Gastroesophageal sphincter (tissue), 3 donors: Measurements from ENCODE around the gene ZNF579.
"Not testable (repeated sequence)": the region's sequence is repeated elsewhere in the genome, so short reads cannot be mapped to it uniquely, and the experiment has no call there.

Experiments
- POLR2A ChIP-seq, 2 donors: fragments of 450-650 bp; IDR thresholded peaks; one replicate each; pipeline ENCODE4 v1.6.1; 2017; ENCODE audit warnings: antibody characterized with exemption in 2 of 2, mild to moderate bottlenecking in 2 of 2, moderate library complexity in 1 of 2
- TF ChIP-seq, protein P1 (sequence below), 4 experiments: fragments of 200-600 bp in 2 of 4; fragments of 450-650 bp in 2 of 4; sonication (generic) in 1 of 4; IDR thresholded peaks; one replicate each; pipeline ENCODE4 v1.5.1; 2017 to 2019; ENCODE audit warnings: antibody characterized with exemption in 4 of 4, mild to moderate bottlenecking in 2 of 4, moderate library complexity in 2 of 4

DNA sequence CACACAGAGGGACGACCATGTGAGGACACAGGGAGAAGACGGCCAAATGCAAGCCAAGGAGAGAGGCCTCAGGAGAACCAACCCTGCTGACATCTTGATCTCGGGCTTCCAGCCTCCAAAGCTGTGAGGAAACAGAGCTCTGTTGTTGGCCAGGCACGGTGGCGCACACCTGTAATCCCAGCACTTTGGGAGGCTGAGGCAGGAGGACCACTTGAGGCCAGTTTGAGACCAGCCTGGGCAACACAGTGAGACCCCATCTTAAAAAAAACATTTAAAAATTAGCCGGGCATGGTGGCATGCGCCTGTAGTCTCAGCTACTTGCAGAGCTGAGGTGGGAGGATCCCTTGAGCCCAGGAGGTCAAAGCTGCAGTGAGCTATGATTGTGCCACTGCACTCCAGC, 46.4 kb downstream of the ZNF579 start:
- TF ChIP-seq, protein P1, sequence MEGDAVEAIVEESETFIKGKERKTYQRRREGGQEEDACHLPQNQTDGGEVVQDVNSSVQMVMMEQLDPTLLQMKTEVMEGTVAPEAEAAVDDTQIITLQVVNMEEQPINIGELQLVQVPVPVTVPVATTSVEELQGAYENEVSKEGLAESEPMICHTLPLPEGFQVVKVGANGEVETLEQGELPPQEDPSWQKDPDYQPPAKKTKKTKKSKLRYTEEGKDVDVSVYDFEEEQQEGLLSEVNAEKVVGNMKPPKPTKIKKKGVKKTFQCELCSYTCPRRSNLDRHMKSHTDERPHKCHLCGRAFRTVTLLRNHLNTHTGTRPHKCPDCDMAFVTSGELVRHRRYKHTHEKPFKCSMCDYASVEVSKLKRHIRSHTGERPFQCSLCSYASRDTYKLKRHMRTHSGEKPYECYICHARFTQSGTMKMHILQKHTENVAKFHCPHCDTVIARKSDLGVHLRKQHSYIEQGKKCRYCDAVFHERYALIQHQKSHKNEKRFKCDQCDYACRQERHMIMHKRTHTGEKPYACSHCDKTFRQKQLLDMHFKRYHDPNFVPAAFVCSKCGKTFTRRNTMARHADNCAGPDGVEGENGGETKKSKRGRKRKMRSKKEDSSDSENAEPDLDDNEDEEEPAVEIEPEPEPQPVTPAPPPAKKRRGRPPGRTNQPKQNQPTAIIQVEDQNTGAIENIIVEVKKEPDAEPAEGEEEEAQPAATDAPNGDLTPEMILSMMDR (IDR thresholded peaks at IDR 0.05), result not testable (repeated sequence)
- TF ChIP-seq POLR2A (IDR thresholded peaks at IDR 0.05), result not testable (repeated sequence)
